SK-N-SH treated with all-trans-retinoic acid at 6 μM for 48 hours (cell line): Measurements from ENCODE around the gene FAM171A2.

Experiments
- ATAC-seq: fragments of 200-7000 bp; cut with Tn5 transposase; 3 replicates; pipeline ENCODE4 v1.9.1; 2020; ENCODE audit warnings: mild to moderate bottlenecking, moderate library complexity
- ARNTL ChIP-seq: fragments of 450-650 bp; formaldehyde crosslinking; IDR thresholded peaks from 2 replicates; pipeline ENCODE4 v1.5.0; 2020; ENCODE audit warnings: low read depth, mild to moderate bottlenecking, moderate library complexity, borderline replicate concordance
- BACH2 ChIP-seq: fragments of 250-450 bp; sonication (Bioruptor Pico); IDR thresholded peaks from 2 replicates; pipeline ENCODE4 v1.9.0; 2021; ENCODE audit warnings: mild to moderate bottlenecking, borderline replicate concordance
- CSDC2 ChIP-seq: fragments of 250-450 bp; sonication (Bioruptor Pico); IDR thresholded peaks from 2 replicates; pipeline ENCODE4 v1.5.0; 2020; ENCODE audit warnings: mild to moderate bottlenecking, moderate library complexity
- ESRRG ChIP-seq: fragments of 250-450 bp; sonication (Bioruptor Pico); IDR thresholded peaks from 2 replicates; pipeline ENCODE4 v1.6.1; 2021; ENCODE audit warnings: mild to moderate bottlenecking
- ISL1 ChIP-seq: fragments of 250-450 bp; sonication (Bioruptor Pico); IDR thresholded peaks from 2 replicates; pipeline ENCODE4 v2.1.2; 2022; ENCODE audit warnings: mild to moderate bottlenecking, moderate library complexity
- OSR1 ChIP-seq: fragments of 250-450 bp; sonication (Bioruptor Pico); IDR thresholded peaks from 2 replicates; pipeline ENCODE4 v1.8.0; 2022; ENCODE audit warnings: moderate library complexity, mild to moderate bottlenecking, inconsistent platforms
- PPARA ChIP-seq: fragments of 250-450 bp; sonication (Bioruptor Pico); IDR thresholded peaks from 2 replicates; pipeline ENCODE4 v1.5.0; 2020; ENCODE audit warnings: mild to moderate bottlenecking, borderline replicate concordance
- RARB ChIP-seq: fragments of 250-450 bp; sonication (Bioruptor Pico); IDR thresholded peaks from 2 replicates; pipeline ENCODE4 v1.8.0; 2021; ENCODE audit warnings: mild to moderate bottlenecking, moderate library complexity
- SNAI2 ChIP-seq: fragments of 250-450 bp; sonication (Bioruptor Pico); IDR thresholded peaks from 2 replicates; pipeline ENCODE4 v1.5.0; 2020; ENCODE audit warnings: mild to moderate bottlenecking, moderate library complexity
- TCF4 ChIP-seq: fragments of 250-450 bp; sonication (Bioruptor Pico); IDR thresholded peaks from 2 replicates; pipeline ENCODE4 v1.8.0; 2021; ENCODE audit warnings: mild to moderate bottlenecking, moderate library complexity, borderline replicate concordance
- ZC3H10 ChIP-seq: fragments of 250-450 bp; sonication (Bioruptor Pico); IDR thresholded peaks from 2 replicates; pipeline ENCODE4 v1.5.1; 2021; ENCODE audit warnings: mild to moderate bottlenecking, moderate library complexity
- ZFP3 ChIP-seq: fragments of 250-450 bp; sonication (Bioruptor Pico); IDR thresholded peaks from 2 replicates; pipeline ENCODE4 v1.5.0; 2020; ENCODE audit warnings: mild to moderate bottlenecking, moderate library complexity
- ZFP30 ChIP-seq: fragments of 450-650 bp; formaldehyde crosslinking; IDR thresholded peaks from 2 replicates; pipeline ENCODE4 v1.5.0; 2022; ENCODE audit warnings: mild to moderate bottlenecking, moderate library complexity
- ZNF565 ChIP-seq: fragments of 450-650 bp; formaldehyde crosslinking; conservative IDR thresholded peaks from 2 replicates; pipeline ENCODE4 v1.5.0; 2020; ENCODE audit warnings: low read depth, mild to moderate bottlenecking, moderate library complexity
- ZNF8 ChIP-seq: fragments of 450-650 bp; formaldehyde crosslinking; IDR thresholded peaks from 2 replicates; pipeline ENCODE4 v1.5.0; 2020; ENCODE audit warnings: mild to moderate bottlenecking, moderate library complexity
- TF ChIP-seq, protein P1 (sequence below): fragments of 250-450 bp; sonication (Bioruptor Pico); IDR thresholded peaks from 2 replicates; pipeline ENCODE4 v1.5.0; 2020; ENCODE audit warnings: mild to moderate bottlenecking, moderate library complexity
- TF ChIP-seq, protein P2 (sequence below): fragments of 250-450 bp; sonication (Bioruptor Pico); IDR thresholded peaks from 2 replicates; pipeline ENCODE4 v1.5.1; 2020; ENCODE audit warnings: low read depth, mild to moderate bottlenecking, moderate library complexity
- TF ChIP-seq, protein P3 (sequence below): fragments of 250-450 bp; sonication (Bioruptor Pico); IDR thresholded peaks from 2 replicates; pipeline ENCODE4 v1.8.0; 2020; ENCODE audit warnings: mild to moderate bottlenecking, moderate library complexity, borderline replicate concordance
- TF ChIP-seq, protein P4 (sequence below): fragments of 250-450 bp; sonication (Bioruptor Pico); IDR thresholded peaks from 2 replicates; pipeline ENCODE4 v1.5.1; 2021; ENCODE audit warnings: mild to moderate bottlenecking, moderate library complexity

The FAM171A2 gene

DNA sequence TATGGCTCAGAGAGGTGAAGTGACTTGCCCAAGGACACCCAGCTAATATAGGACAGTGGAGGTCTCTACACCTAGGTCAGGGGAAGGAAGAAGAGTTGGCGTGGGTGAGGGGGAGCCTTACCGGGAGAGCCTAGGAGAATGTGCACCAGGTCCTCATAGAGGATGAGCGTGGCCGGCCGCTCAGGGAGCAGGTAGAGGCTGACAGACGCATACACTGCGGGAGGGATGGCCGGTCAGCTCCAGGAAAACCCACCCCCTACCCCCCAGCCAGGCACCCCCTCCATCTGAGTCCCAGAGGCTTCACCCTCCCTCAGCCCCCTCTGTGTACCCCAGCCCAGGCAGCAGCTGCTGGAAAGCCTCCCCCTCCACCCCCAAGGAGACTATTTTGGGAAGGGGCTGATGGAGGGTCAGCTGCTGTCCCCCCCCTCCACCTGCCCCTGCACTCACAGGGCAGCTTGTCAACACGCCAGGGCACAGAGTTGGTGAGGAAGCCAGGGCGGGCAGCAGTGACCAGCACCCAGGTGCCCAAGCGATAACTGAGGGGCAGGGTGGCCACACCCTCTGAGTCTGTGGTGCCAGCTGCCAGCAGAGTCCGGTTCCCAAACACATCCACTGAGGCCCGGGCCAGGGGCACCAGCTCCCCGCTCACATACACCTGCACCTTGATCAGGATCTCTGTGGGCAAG is 4.1 kb downstream of the FAM171A2 start:
- TF ChIP-seq ISL1 (CRISPR knock-in tag) (no peak), ZNF565 (CRISPR knock-in tag) (no peak), CSDC2 (no peak), PPARA (CRISPR knock-in tag) (no peak), OSR1 (CRISPR knock-in tag) (no peak), TCF4 (CRISPR knock-in tag) (no peak), ZC3H10 (CRISPR knock-in tag) (no peak), ZFP3 (CRISPR knock-in tag) (no peak), RARB (CRISPR knock-in tag) (no peak), ZNF8 (CRISPR knock-in tag) (no peak), ZFP30 (CRISPR knock-in tag) (no peak)
- TF ChIP-seq, protein P1, sequence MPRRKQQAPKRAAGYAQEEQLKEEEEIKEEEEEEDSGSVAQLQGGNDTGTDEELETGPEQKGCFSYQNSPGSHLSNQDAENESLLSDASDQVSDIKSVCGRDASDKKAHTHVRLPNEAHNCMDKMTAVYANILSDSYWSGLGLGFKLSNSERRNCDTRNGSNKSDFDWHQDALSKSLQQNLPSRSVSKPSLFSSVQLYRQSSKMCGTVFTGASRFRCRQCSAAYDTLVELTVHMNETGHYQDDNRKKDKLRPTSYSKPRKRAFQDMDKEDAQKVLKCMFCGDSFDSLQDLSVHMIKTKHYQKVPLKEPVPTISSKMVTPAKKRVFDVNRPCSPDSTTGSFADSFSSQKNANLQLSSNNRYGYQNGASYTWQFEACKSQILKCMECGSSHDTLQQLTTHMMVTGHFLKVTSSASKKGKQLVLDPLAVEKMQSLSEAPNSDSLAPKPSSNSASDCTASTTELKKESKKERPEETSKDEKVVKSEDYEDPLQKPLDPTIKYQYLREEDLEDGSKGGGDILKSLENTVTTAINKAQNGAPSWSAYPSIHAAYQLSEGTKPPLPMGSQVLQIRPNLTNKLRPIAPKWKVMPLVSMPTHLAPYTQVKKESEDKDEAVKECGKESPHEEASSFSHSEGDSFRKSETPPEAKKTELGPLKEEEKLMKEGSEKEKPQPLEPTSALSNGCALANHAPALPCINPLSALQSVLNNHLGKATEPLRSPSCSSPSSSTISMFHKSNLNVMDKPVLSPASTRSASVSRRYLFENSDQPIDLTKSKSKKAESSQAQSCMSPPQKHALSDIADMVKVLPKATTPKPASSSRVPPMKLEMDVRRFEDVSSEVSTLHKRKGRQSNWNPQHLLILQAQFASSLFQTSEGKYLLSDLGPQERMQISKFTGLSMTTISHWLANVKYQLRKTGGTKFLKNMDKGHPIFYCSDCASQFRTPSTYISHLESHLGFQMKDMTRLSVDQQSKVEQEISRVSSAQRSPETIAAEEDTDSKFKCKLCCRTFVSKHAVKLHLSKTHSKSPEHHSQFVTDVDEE: no peak
- TF ChIP-seq, protein P2, sequence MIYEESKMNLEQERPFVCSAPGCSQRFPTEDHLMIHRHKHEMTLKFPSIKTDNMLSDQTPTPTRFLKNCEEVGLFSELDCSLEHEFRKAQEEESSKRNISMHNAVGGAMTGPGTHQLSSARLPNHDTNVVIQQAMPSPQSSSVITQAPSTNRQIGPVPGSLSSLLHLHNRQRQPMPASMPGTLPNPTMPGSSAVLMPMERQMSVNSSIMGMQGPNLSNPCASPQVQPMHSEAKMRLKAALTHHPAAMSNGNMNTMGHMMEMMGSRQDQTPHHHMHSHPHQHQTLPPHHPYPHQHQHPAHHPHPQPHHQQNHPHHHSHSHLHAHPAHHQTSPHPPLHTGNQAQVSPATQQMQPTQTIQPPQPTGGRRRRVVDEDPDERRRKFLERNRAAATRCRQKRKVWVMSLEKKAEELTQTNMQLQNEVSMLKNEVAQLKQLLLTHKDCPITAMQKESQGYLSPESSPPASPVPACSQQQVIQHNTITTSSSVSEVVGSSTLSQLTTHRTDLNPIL (CRISPR knock-in tag): no peak
- ATAC-seq: no peak

DNA sequence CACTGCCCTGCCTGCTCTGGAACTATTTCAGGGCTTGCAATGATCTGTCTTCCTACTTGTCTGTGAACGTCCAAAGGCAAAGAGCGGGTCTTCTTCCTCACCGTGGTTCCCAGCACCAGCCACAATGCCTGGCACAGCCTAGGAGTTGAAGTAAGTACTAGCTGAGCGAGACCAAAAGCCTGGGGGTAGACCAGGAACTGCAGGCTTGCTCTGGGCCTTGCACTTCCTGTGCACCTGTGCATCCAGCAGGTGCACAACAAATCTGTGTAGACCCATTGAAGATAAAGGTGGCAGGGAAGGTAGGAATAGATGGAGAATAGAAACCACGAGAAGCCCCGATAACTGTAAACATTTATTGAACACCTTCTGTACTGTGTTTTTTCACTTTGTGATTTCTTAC is 4.6 kb downstream of the FAM171A2 start:
- ATAC-seq: no peak
- TF ChIP-seq ZFP30 (CRISPR knock-in tag): no peak
- TF ChIP-seq, protein P2 (CRISPR knock-in tag): no peak
- no peak for TF ChIP-seq BACH2 (CRISPR knock-in tag)
- TF ChIP-seq ZNF565 (CRISPR knock-in tag): no peak
- TF ChIP-seq TCF4 (CRISPR knock-in tag): no peak
- TF ChIP-seq ZNF8 (CRISPR knock-in tag): no peak
- TF ChIP-seq ISL1 (CRISPR knock-in tag): no peak
- no peak for TF ChIP-seq OSR1 (CRISPR knock-in tag)
- no peak for TF ChIP-seq ARNTL (CRISPR knock-in tag)
- TF ChIP-seq, all 23 proteins: peak for 0

DNA sequence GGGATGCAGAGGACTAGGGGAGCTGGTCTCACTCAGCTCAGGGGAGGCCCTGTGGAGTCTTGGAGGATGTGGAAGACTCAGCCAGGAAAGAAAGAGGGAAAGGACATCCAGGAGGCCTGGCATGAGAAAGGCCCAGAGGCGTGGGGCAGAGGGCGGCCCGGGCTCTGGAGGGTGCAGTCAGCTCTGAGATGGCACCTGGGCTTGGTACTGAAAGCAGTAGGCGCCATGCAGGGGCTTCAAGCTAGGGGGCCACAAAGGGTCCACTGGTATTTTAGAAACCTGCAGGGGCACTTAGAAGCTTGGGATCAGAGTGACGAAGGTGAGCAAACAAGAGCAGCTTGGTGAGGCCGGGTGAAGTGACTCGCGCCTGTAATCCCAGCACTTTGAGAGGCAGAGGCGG is 5.6 kb downstream of the FAM171A2 start:
- ATAC-seq: no peak
- TF ChIP-seq BACH2 (CRISPR knock-in tag): no peak
- TF ChIP-seq ZNF565 (CRISPR knock-in tag): no peak
- no peak for TF ChIP-seq ESRRG

DNA sequence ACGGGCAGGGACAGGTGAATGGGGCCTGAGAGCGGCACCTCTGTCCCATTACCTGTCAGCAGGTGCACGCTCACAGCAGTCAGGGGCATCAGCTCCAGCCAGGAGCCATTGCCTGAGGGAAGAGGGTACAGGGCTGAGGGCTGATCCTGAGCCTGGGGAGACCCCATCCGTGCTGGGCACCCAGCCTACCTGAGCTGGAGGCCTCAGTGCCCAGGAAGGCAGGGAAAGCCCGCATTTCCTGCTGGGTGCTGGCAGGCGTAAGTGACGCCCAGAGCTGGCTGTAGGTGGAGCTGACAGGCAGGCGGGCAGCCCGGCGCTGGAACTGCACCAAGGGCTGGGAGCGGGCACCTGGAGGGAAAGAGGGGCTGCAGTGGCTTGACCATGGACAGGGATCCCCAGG is 7.4 kb downstream of the FAM171A2 start:
- no peak for TF ChIP-seq ARNTL (CRISPR knock-in tag)
- TF ChIP-seq, protein P2 (CRISPR knock-in tag): no peak
- TF ChIP-seq OSR1 (CRISPR knock-in tag): no peak
- no peak for TF ChIP-seq ZNF8 (CRISPR knock-in tag)
- no peak for TF ChIP-seq ZFP30 (CRISPR knock-in tag)
- TF ChIP-seq, all 23 proteins: peak for 0

DNA sequence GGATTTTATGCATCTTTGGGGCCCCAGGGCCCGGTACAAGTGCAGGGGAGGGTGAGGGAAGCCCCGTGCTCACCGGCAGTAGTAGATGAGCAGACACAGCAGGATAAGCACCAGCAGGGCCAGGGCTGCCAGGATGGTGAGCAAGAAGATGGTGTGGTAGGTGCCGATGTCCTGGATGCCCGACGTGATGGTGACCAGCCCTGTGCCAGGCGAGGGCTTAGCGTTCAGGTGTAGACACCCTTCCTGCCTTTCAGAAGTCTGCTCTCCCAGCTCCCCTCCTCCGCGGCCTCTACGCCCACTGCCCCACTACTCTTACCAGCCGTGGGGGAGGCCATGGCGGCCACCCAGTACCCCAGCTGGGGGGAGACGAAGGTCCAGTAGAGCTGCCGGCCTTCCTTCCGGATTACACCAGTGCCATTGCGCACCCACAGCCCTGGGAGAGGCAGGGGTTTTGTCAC is 8.0 kb downstream of the FAM171A2 start:
- ATAC-seq: no peak
- TF ChIP-seq ZC3H10 (CRISPR knock-in tag) (no peak), SNAI2 (no peak), CSDC2 (no peak), ZFP3 (CRISPR knock-in tag) (no peak), ISL1 (CRISPR knock-in tag) (no peak), TCF4 (CRISPR knock-in tag) (no peak), OSR1 (CRISPR knock-in tag) (no peak), ESRRG (no peak), BACH2 (CRISPR knock-in tag) (no peak), PPARA (CRISPR knock-in tag) (no peak)
- TF ChIP-seq, protein P3, sequence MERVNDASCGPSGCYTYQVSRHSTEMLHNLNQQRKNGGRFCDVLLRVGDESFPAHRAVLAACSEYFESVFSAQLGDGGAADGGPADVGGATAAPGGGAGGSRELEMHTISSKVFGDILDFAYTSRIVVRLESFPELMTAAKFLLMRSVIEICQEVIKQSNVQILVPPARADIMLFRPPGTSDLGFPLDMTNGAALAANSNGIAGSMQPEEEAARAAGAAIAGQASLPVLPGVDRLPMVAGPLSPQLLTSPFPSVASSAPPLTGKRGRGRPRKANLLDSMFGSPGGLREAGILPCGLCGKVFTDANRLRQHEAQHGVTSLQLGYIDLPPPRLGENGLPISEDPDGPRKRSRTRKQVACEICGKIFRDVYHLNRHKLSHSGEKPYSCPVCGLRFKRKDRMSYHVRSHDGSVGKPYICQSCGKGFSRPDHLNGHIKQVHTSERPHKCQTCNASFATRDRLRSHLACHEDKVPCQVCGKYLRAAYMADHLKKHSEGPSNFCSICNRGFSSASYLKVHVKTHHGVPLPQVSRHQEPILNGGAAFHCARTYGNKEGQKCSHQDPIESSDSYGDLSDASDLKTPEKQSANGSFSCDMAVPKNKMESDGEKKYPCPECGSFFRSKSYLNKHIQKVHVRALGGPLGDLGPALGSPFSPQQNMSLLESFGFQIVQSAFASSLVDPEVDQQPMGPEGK: no peak
- TF ChIP-seq, protein P4, sequence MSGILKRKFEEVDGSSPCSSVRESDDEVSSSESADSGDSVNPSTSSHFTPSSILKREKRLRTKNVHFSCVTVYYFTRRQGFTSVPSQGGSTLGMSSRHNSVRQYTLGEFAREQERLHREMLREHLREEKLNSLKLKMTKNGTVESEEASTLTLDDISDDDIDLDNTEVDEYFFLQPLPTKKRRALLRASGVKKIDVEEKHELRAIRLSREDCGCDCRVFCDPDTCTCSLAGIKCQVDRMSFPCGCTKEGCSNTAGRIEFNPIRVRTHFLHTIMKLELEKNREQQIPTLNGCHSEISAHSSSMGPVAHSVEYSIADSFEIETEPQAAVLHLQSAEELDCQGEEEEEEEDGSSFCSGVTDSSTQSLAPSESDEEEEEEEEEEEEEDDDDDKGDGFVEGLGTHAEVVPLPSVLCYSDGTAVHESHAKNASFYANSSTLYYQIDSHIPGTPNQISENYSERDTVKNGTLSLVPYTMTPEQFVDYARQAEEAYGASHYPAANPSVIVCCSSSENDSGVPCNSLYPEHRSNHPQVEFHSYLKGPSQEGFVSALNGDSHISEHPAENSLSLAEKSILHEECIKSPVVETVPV (CRISPR knock-in tag): no peak

More for the DNA sequence above, 7.4 kb downstream of the FAM171A2 start:
- no peak for ATAC-seq
